NCI-H146 (cell line): ENCODE measurements around the gene AGBL4.

ENCODE experiments used
- DNase-seq: peaks from one replicate; lab custom pipeline; 2025; lab: John Stamatoyannopoulos, UW

The AGBL4 gene

DNA sequence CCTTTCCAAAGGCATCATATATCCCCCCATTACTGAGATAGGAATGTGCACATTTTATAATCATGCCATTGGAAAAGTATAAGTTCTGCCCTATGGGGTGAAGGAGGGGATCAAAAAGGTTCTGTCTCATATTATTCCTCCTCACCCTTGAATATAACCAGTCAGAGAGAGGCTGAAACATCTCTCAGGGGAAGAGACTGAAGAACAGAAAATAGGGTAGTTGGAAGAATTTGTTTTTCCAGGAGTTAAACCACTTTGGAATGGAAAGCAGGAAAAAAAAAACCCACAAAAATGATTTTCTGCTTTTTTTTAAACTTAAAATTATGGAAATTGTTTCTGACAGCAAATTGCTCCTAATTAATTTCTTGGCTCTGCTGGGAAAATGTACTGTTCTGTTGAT lies 1194.3 kb downstream of the AGBL4 start:
- no peak for DNase-seq

GRCh38 chr1:48823168-48823567 lies 1200.6 kb downstream of the AGBL4 start:
- peak; percentile 10 for DNase-seq

GRCh38 chr1:48820491-48820890 lies 1203.3 kb downstream of the AGBL4 start:
- no peak for DNase-seq

- peak; percentile 47 for DNase-seq
Measured at GRCh38 chr1:48817505-48818114, 1206.1 kb downstream of the AGBL4 start.

- no peak for DNase-seq
Measured at GRCh38 chr1:48810740-48811139, 1213.0 kb downstream of the AGBL4 start.

DNA sequence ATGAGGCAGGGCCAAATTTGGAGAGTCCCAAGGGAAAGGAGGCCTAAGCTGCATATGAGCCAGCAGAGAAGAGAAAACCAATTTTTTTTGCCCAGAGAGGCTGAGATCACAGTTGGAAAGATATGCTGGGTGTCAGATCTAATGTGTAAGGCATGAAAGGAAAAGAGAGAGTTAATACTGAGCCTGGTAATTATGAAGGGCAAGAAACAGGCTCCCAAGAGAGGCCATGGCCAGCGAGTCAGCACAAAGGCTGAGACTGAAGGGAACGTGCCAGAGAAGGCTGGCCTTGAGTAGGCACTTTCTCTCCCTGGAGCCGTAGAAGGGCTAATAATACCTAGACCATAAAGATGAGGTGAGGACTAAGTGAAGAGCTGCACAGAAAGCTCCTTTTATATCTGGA lies 1215.3 kb downstream of the AGBL4 start:
- no peak for DNase-seq

DNA sequence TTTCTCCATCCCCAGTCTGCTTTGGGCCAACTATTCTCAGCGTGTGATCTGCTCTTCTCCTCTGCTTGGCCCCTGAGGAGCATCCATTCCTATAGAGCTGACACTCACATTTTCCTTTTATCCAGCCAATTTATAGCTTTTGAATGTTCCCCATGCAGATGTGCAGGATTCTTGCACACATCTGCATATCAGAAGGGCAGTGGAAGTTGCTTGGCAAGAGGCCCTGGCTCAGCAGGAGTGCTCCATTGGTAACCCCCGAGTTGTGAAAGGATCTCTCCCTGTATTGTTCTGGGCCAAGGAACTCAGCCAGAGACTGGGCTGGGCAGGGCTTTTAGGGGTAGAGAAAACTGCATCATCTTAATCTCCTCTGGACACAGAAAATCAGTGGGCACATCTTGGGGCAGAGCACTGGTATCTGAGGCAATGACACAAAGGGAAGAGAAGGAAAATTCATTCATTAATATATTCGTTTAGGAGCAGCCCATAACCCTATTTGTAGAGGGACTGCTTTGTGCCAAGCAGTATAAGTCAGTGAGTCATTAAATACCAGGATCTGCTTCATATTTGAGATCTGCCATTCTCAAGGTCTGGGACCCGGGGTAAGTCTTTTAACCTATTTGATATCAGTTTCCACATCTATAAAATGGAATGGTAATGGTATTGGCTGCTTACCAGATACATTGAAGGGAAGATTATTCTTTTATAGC lies 1216.0 kb downstream of the AGBL4 start:
- no peak for DNase-seq

- no peak for DNase-seq
Measured at GRCh38 chr1:48803474-48803873, 1220.3 kb downstream of the AGBL4 start.

DNA sequence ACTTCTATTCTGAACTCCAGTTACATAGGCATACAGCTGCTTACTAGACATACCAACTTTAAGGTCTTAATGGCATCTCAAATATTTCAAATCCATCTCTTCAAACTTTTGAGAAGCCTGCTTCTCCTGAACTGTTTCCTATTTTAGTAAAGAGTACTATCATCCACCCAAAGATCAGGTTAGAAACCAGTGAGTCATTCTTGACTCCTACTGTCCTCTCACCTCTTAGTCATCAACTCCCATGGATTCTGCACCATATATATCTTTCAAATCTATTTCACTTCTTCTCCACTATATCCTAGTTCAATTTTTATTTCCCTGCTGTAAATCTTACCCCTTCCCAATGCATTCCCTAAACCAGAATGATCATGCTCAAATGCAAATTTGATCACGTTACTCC lies 1228.9 kb downstream of the AGBL4 start:
- DNase-seq = no peak

DNA sequence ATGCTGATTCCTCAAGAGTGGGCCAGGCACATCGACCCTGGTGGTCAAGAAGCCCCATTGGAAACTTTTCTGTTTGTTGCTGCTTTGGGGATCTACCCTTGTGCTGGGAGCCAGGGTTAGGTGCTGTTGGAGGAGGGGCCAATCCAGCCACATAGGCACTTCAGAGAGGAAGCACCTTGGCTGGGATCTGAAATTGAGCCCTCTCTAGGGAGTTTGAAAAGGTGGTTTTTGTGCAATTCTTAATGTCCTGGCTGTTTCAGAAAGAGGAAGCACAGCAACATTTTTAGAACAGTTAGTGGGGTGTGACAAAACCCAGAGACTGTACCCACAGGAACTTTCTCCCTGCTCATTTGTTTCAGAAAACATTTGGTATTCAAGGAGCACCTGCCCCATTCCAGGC lies 1229.9 kb downstream of the AGBL4 start:
- no peak for DNase-seq

DNA sequence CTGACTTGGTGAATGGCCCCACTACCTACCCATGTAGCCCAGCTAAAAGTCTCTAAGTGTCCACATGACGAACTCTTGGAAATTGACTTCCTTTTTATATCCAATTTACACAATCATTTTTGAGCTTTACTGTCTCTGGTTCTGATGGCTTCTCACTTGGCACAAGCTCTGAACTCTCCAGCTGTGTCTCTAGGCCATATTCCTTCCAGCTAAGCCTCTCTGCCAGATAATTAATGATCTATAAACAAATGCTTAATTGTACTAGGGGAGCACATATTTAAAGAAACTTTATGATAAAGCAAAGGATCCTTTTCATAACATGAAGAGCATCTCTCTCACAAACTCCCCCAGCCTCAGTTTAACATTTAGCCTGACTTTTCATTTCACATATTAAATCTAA lies 1230.8 kb downstream of the AGBL4 start:
- no peak for DNase-seq

- no peak for DNase-seq
Measured at GRCh38 chr1:48790397-48790796, 1233.4 kb downstream of the AGBL4 start.

- no peak for DNase-seq
Measured at GRCh38 chr1:48789903-48790302, 1233.9 kb downstream of the AGBL4 start.

DNA sequence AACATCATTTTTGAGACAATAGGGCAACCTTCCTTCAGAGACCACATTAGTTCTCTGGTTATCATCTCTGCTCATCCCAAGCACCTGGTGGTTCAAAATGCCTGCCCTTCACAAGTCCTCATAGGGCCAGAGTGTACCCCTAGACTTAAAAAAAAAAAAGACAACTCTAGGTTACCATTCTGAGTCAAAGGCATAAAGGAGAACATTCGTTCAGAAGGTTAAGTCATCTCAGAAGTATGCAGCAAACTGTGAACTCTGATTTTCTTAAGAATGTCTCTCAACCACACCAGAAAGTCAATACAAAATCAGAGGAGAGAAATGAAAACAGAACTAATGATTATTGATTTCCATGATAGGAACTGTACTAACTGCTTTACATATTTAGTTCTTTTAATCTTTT lies 1237.9 kb downstream of the AGBL4 start:
- DNase-seq = no peak

DNA sequence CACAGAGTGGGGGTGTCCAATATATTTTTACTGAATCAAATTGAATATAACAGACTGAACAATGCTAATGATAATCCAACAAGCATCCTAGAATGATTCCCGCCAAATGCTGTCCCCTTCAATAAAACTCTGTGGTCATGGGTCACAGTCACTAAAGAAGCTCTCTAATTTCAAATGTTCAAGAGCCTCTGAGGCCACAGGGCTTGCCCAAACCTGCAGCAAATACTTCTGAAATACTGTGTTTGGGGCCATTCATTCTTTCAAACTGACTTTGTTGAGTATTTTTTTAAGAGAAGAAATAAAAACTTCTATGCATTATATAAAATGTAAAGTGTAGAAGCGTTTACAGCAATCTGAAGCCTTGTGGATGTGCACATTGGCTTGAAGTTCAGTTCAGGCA lies 1239.5 kb downstream of the AGBL4 start:
- no peak for DNase-seq

DNA sequence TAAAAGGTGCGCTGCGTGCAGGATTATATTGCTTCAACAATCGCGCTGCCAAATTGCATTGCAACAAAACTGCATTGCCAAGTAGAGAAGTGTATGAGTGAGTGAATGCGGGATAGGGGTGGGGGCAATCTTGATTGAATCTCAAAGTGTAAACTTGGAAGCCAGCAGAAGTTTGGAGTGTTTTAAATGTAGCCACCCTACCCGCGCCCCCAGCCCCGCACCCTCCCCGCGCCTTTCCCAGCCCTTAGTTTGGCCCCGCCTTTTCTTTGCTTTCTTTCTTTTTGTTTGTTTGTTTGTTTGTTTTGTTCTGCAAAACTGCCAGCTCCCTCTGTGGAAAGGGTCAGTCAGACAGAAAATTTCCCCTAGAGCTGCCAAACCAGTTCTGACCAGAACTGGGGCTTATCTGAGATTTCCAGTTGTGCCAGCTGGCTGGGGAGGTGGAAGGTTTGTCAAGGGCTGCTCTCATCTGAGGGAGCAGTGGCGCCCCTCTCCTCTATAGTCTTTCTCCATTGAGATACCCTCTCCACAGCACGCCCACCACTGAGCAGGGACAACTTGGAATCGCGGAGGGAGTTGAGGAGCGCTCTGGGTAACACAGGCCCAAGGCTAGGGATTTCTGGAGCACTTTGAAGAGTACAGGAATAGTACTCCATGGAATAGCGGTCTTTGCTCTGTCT lies 1246.4 kb downstream of the AGBL4 start:
- peak; percentile 14 for DNase-seq

- peak; percentile 83 for DNase-seq
Measured at GRCh38 chr1:48776393-48777218, 1247.1 kb downstream of the AGBL4 start, which contains the start of gene BEND5. Gene BEND5 (minus strand): TSS chr1:48776891. CDS start chr1:48776831, 60 bp downstream.

GRCh38 chr1:48775831-48776392 lies 1247.8 kb downstream of the AGBL4 start:
- peak; percentile 20 for DNase-seq

DNA sequence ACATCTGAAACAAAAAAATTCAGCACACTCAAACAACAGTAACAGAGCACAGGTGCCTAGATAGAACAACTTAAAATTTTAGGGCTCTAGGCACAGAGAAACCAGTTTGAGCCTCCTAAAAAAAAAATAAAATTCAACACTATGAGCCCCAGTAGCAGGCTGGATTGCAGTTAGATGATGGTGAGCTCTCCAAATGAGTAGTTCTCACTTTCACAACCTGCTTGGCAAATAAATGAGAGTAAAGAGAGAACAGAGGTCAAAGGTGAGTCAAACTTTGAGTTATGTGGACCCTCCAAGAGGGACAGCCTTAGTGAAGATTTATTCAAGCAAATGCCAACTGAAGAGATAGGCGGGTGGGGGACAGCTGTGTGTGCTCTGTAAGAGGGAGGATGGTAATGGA lies 1250.6 kb downstream of the AGBL4 start:
- no peak for DNase-seq

- DNase-seq = no peak
Measured at GRCh38 chr1:48772211-48772610, 1251.5 kb downstream of the AGBL4 start.

GRCh38 chr1:48771561-48771960 lies 1252.2 kb downstream of the AGBL4 start:
- DNase-seq = no peak

DNA sequence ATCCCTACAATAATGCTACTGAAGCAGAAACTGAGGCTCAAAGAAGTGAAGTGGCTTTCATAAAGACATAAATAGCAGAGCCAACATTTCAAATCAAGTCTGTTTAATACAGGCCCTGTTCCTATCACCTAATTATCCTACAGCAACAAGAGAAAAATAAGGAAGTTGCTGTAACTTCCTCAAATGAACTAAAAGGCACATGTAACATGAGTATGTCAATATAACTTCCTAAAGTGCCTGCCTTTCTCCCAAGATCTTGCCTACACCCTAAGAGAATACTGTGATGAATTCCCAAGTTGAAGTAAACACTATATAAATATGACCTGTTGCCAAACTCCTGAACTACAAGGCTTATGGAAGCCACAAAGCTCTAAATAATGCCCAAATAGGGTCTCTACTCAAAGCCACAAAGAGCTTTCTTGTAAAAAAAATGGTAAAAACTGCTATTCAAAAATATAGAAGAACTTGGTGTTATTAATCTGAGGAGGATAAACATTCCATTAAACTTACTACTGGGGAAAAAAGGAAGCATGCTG lies 1255.7 kb downstream of the AGBL4 start:
- DNase-seq = no peak
